Ureter (tissue), 1 donor: ENCODE measurements around the gene TNFAIP6. TPM values are rescaled to one million over a fixed set of nuclear protein-coding genes. Genes with fewer than 3 reads are reported as not detected.
"Not testable (repeated sequence)": the region's sequence is repeated elsewhere in the genome, so short reads cannot be mapped to it uniquely, and the experiment has no call there.

ENCODE experiments used
- DNase-seq: peaks from one replicate; pipeline ENCODE4 v3.0.0-alpha.2; 2020; ENCODE audit warnings: low spot score
- total RNA-seq: library from RNA; stranded (reverse); gene quantifications from one replicate; pipeline ENCODE4 v1.2.4, GENCODE V29; 2023
- donor health status: DM: yes; HTN: yes; CAD: no.

TNFAIP6 gene
- total RNA-seq = 1.9 TPM

DNA sequence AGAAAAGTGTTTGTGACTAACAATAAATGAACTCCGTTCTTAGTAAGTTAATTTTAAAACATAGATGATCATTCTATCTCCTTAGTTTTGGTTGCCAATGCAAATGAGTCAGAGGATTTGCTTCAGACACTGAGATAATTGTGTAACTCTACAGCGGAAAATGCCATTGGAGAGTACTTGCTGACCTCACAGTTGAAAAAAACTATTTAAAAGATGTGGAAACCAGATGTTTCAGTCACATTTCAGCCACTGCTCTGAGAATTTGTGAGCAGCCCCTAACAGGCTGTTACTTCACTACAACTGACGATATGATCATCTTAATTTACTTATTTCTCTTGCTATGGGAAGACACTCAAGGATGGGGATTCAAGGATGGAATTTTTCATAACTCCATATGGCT is at the start of gene TNFAIP6:
TSS of gene TNFAIP6 (plus strand) at position 234 of the 400 bp plus-strand sequence. CDS start at position 309, 75 bp downstream.
- no peak for DNase-seq

DNA sequence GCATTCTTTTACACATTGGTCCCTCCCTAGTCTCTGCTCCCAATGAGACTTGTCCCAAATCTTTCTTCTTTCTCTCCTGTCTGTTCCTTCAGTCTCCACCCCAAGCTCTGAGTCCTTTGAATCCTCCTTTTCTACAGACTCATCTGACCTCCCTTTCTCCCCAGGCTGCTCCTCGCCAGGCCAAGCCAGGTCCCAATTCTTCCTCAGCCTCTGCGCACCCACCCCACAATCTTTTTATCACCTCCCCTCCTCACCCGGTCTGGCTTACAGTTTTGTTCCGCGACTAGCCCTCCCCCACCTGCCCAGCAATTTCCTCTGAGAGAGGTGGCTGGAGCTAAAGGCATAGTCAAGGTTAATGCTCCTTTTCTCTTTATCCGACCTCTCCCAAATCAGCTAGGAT is 47.1 kb upstream of the TNFAIP6 start:
- not testable (repeated sequence) for DNase-seq

GRCh38 chr2:151312440-151312839 is 45.0 kb upstream of the TNFAIP6 start:
- not testable (repeated sequence) for DNase-seq

GRCh38 chr2:151315381-151315903 is 42.0 kb upstream of the TNFAIP6 start:
- no peak for DNase-seq

DNA sequence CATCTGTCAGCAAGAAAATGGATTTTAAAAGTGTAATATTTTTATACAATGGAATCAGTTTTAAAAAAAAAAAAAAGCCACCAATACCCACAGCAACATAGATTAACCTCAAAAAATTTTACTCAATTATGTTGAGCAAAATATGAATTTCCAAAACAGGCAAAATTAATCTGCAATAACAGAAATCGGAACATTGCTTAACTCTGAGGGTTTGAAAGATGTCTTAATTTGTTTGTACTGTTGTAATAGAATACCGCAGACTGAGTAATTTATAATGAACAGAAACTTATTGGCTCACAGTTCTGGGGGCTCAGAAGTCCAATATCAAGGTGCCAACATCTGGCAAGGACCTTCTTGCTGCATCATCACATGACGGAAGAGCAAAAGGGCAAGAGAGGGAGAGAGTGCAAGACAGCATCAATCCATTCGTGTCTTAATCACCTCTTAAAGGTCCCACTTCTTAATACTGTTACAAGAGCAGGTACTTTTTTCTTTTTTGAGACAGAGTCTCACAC is 31.8 kb upstream of the TNFAIP6 start:
- DNase-seq = no peak

- no peak for DNase-seq
Measured at GRCh38 chr2:151326554-151326953, 30.8 kb upstream of the TNFAIP6 start.

GRCh38 chr2:151329998-151330397 is 27.4 kb upstream of the TNFAIP6 start:
- DNase-seq = no peak

DNA sequence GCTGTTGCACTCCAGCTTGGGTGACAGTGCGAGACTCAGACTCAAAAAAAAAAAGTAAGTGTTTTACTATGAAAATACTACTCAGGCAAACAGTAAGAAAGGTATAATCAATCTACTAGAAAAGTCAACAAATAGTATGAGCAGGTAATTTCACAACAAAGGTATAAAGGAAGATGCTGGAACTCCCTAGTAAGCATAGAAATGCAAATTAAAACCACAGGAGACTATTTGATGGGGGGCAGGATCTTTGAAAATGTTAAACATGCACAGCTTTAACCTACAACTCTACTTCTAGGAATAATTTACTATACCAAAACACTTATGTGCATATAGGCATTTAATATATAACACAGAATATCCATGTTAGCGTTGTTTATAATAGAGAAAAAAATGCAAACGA is 24.3 kb upstream of the TNFAIP6 start:
- DNase-seq = no peak

- DNase-seq = no peak
Measured at GRCh38 chr2:151334082-151334815, 23.1 kb upstream of the TNFAIP6 start.

- no peak for DNase-seq
Measured at GRCh38 chr2:151336863-151337371, 20.5 kb upstream of the TNFAIP6 start.

GRCh38 chr2:151337643-151338042 is 19.7 kb upstream of the TNFAIP6 start:
- DNase-seq = no peak

DNA sequence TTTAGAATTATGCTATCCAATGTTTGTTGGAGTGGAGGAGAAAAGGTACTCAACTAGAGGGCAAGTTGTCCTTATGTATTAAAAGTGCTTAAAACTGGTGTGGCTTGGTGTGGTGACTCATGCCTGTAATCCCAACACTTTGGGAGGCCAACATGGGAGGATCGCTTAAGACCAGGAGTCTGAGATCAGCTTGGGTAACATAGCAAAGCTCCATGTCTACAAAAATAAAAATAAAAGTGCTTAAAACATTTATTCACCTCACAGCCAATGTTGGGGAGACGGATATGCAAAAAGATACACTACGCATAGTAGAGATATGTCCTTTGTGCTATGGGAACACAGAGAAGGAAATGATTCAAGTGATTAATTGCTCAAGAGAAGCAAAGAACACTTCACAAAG is 19.3 kb upstream of the TNFAIP6 start:
- DNase-seq = no peak

GRCh38 chr2:151343073-151343472 is 14.3 kb upstream of the TNFAIP6 start:
- DNase-seq = no peak

- not testable (repeated sequence) for DNase-seq
Measured at GRCh38 chr2:151344191-151344590, 13.2 kb upstream of the TNFAIP6 start.

GRCh38 chr2:151344906-151345305 is 12.5 kb upstream of the TNFAIP6 start:
- DNase-seq = no peak

- no peak for DNase-seq
Measured at GRCh38 chr2:151347294-151347693, 10.1 kb upstream of the TNFAIP6 start.

GRCh38 chr2:151347906-151348305 is 9.5 kb upstream of the TNFAIP6 start:
- no peak for DNase-seq

- DNase-seq = no peak
Measured at GRCh38 chr2:151350579-151351195, 6.7 kb upstream of the TNFAIP6 start.

- no peak for DNase-seq
Measured at GRCh38 chr2:151353995-151354394, 3.4 kb upstream of the TNFAIP6 start.

DNA sequence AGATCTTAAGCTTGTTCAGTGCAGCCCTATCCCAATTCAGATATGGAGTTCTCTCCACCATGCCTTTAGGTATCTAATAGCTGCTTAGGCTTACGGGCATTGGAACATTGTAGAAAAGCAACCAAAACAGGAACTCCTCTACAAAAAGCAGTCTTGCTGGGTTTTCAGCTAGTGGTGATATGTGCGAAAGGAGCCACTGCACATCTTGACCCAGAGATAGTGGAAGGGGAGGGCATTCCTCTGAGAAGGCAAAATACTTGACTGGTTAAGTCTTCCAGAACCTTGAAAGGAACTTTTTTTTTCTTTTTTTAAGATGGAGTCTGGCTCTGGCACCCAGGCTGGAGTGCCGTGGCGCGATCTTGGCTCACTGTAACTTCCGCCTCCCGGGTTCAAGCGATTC is 2.6 kb upstream of the TNFAIP6 start:
- DNase-seq = no peak

DNA sequence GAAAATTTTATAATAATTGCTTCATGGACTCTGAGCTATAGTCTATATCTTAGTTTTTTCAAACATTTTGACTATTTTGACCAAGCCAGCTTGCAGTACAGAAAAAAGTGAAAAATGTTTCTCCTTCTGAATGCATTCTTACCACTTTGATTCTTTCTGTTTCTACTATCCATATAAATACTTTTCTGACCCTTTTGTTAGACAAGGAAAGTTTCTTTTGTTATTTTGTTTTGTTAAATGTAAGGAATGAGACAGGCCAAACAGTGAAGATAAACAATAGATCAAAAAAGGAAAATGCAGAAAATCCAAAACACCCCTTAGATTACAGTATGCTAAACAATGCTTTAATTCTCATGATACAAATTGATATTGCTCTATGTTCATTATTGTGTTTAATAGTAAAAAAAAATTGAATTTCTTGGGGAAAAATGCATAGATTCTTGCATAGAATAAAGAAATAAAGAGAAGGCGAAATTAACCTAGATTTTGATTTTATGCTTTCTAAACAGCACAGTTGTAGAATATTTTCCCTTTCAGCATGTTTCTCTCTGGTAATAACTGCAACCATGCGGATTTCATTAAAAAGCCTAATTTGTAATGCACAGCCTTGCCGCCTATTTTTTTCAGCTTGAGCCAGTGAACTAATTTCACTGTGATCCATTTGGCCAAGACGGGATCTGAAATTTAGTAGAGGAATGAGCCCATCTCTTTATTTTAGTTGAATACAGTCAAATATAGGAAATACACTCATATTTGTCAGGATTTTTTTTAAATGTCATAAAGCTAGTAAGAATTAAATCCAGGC is 976 bp downstream of the TNFAIP6 start:
- DNase-seq = no peak
